ENCODE measurements around the gene PISD. TPM values are rescaled to one million over a fixed set of nuclear protein-coding genes. Genes with fewer than 3 reads are reported as not detected.
"Not testable (repeated sequence)": the region's sequence is repeated elsewhere in the genome, so short reads cannot be mapped to it uniquely, and the experiment has no call there.

The PISD gene
- total RNA-seq (10 to 100 TPM; 23.4 to 28.1 TPM), polyA plus RNA-seq (ENCODE audit: insufficient read length in 2 of 2) (10 to 100 TPM; 39.6 to 47.2 TPM)
- long read RNA-seq, donor 1, transcript PISD-209 (8 exons, 1,963 nt) = major isoform, 10 of 11 reads
- long read RNA-seq, donor 1, partial matches to known transcripts = 0 of 11 reads
- long read RNA-seq, donor 1, other reads (novel, unspliced or antisense) = 0 of 11 reads
- long read RNA-seq, donor 2, partial matches to known transcripts = 0 of 3 reads
- long read RNA-seq, donor 2, other reads (novel, unspliced or antisense) = 0 of 3 reads
- long read RNA-seq, donor 3, partial matches to known transcripts = 0 of 3 reads
- long read RNA-seq, donor 3, other reads (novel, unspliced or antisense) = 0 of 3 reads
- long read RNA-seq, donor 4, partial matches to known transcripts = 0 of 6 reads
- long read RNA-seq, donor 4, other reads (novel, unspliced or antisense) = 0 of 6 reads

GRCh38 chr22:31661851-31662667, at the start of gene PISD:
PISD (minus strand) TSS chr22:31662215; CDS start chr22:31662208, 7 bp downstream.
- Histone ChIP-seq H3K27ac (ENCODE audit: low read depth, low read length) (no peak within 1 kb of the TSS), H3K27me3 (ENCODE audit: control insufficient read depth, insufficient read depth, low read length) (no peaks in the 10 kb centered on the region), H3K4me3 (ENCODE audit: low read depth, low read length) (peak within 1 kb of the TSS; percentile 96), H3K4me1 (ENCODE audit: control insufficient read depth, insufficient read depth, low read length) (peaks cover 11% of the 10 kb centered on the region), H3K9me3 (ENCODE audit: control insufficient read depth, insufficient read depth, low read length) (no peaks in the 10 kb centered on the region), H3K36me3 (ENCODE audit: control insufficient read depth, insufficient read depth, low read length) (no peaks in the 10 kb centered on the region)
- WGBS (ENCODE audit: insufficient coverage) = 9% methylated on average over 48 of the region's 52 CpGs
- peak; percentile 92 to 99 (median 96) for DNase-seq (ENCODE audit: low read depth in 4 of 6, low spot score in 6 of 6)

DNA sequence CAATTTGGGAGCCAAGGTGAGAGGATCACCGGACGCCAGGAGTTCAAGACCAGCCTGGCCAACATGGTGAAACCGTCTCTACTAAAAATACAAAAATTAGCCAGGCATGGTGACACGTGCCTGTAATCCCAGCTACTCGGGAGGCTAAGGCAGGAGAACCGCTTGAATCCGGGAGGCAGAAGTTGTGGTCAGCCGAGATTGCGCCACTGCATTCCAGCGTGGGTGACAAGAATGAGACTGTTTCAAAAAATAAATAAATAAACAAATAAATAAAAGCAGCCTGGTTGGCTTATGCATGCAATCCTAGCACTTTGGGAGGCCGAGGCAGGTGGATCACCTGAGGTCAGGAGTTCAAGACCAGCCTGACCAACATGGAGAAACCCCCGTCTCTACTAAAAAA, 49.2 kb upstream of the PISD start:
- H3K27me3 ChIP-seq (ENCODE audit: control insufficient read depth, insufficient read depth, low read length); H3K27ac ChIP-seq (ENCODE audit: low read depth, low read length); H3K9me3 ChIP-seq (ENCODE audit: control insufficient read depth, insufficient read depth, low read length); H3K4me3 ChIP-seq (ENCODE audit: low read depth, low read length); DNase-seq (ENCODE audit: low read depth in 4 of 6, low spot score in 6 of 6); H3K4me1 ChIP-seq (ENCODE audit: control insufficient read depth, insufficient read depth, low read length): not testable (repeated sequence)
- H3K36me3 ChIP-seq (ENCODE audit: control insufficient read depth, insufficient read depth, low read length) = peaks cover 34% of the 10 kb centered on the region
- WGBS (ENCODE audit: insufficient coverage) = 100% methylated on average over 2 of the region's 12 CpGs

- Histone ChIP-seq H3K27me3 (ENCODE audit: control insufficient read depth, insufficient read depth, low read length) (no peaks in the 10 kb centered on the region), H3K27ac (ENCODE audit: low read depth, low read length) (no peak overlapping the region), H3K36me3 (ENCODE audit: control insufficient read depth, insufficient read depth, low read length) (peaks cover 60% of the 10 kb centered on the region), H3K4me1 (ENCODE audit: control insufficient read depth, insufficient read depth, low read length) (no peaks in the 10 kb centered on the region), H3K4me3 (ENCODE audit: low read depth, low read length) (no peak overlapping the region), H3K9me3 (ENCODE audit: control insufficient read depth, insufficient read depth, low read length) (no peaks in the 10 kb centered on the region)
- DNase-seq (ENCODE audit: low read depth in 4 of 6, low spot score in 6 of 6) = no peak
- no CpG with 5 or more reads among the region's 8 CpGs for WGBS (ENCODE audit: insufficient coverage)
Observed at GRCh38 chr22:31707519-31707918, 45.5 kb upstream of the PISD start.

DNA sequence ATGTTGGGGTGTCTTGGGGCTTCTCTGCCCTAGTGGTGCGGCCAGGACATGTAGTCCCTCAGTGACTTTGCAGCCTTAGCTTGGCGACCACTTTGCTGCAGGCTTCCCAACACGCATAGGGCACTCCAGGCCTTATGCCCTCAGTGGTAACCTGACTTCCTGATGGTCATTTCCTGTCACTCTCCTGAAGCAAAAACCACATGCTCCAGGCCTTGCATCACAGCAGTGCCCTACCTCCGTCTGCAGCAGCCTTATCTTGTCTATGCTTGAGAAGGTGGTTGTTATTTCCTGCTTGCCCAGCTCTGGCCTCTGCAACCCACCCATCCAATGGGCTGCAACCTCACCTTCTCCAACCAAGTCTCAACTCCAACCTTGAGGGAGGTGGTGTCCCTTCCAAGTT, 33.4 kb upstream of the PISD start:
- WGBS (ENCODE audit: insufficient coverage) = 98% methylated on average over 4 of the region's 4 CpGs
- H3K36me3 ChIP-seq (ENCODE audit: control insufficient read depth, insufficient read depth, low read length) = peaks cover 48% of the 10 kb centered on the region
- H3K27me3 ChIP-seq (ENCODE audit: control insufficient read depth, insufficient read depth, low read length) = no peaks in the 10 kb centered on the region
- no peak overlapping the region for H3K4me3 ChIP-seq (ENCODE audit: low read depth, low read length)
- no peaks in the 10 kb centered on the region for H3K9me3 ChIP-seq (ENCODE audit: control insufficient read depth, insufficient read depth, low read length)
- no peak for DNase-seq (ENCODE audit: low read depth in 4 of 6, low spot score in 6 of 6)
- no peaks in the 10 kb centered on the region for H3K4me1 ChIP-seq (ENCODE audit: control insufficient read depth, insufficient read depth, low read length)
- no peak overlapping the region for H3K27ac ChIP-seq (ENCODE audit: low read depth, low read length)

GRCh38 chr22:31694046-31694445, 32.0 kb upstream of the PISD start:
- not testable (repeated sequence) for DNase-seq (ENCODE audit: low read depth in 4 of 6, low spot score in 6 of 6); H3K4me1 ChIP-seq (ENCODE audit: control insufficient read depth, insufficient read depth, low read length); H3K4me3 ChIP-seq (ENCODE audit: low read depth, low read length); H3K27me3 ChIP-seq (ENCODE audit: control insufficient read depth, insufficient read depth, low read length); H3K9me3 ChIP-seq (ENCODE audit: control insufficient read depth, insufficient read depth, low read length); H3K27ac ChIP-seq (ENCODE audit: low read depth, low read length)
- peaks cover 57% of the 10 kb centered on the region for H3K36me3 ChIP-seq (ENCODE audit: control insufficient read depth, insufficient read depth, low read length)
- 97% methylated on average over 9 of the region's 11 CpGs for WGBS (ENCODE audit: insufficient coverage)

DNA sequence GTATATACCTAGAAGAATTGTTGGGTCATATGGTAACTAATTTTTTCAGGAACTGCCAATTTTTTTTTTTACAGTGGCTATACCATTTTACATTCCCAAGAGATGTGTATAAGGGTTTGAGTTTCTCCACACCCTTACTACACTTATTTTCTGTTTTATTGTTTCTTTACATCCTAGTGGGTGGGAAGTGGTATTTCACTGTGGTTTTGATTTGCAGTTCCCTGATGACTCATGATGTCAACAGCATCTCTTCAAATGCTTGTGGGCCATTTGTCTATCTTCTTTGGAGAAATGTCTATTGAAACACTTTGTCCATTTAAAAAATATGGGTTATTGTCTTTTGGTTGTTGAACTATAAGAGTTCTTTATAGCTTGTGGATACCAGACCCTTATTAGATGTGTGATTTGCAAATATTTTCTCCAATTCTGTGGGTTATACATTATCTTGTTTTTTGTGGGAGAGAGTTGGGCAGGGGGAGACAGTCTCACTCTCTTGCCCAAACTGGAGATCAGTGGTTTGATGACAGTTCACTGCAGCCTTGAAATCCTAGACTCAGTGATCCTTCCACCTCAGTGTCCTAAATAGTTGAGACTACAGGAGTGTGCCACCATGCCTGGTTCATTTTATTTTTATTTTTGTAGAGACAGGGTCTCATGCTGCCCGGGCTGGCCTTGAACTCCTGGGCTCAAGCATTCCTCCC, 30.3 kb upstream of the PISD start:
- WGBS (ENCODE audit: insufficient coverage) = no CpG with 5 or more reads among the region's 1 CpG
- Histone ChIP-seq H3K27ac (ENCODE audit: low read depth, low read length) (no peak overlapping the region), H3K4me1 (ENCODE audit: control insufficient read depth, insufficient read depth, low read length) (no peaks in the 10 kb centered on the region), H3K36me3 (ENCODE audit: control insufficient read depth, insufficient read depth, low read length) (peaks cover 55% of the 10 kb centered on the region), H3K4me3 (ENCODE audit: low read depth, low read length) (no peak overlapping the region), H3K27me3 (ENCODE audit: control insufficient read depth, insufficient read depth, low read length) (no peaks in the 10 kb centered on the region), H3K9me3 (ENCODE audit: control insufficient read depth, insufficient read depth, low read length) (no peaks in the 10 kb centered on the region)
- DNase-seq (ENCODE audit: low read depth in 4 of 6, low spot score in 6 of 6) = no peak

DNA sequence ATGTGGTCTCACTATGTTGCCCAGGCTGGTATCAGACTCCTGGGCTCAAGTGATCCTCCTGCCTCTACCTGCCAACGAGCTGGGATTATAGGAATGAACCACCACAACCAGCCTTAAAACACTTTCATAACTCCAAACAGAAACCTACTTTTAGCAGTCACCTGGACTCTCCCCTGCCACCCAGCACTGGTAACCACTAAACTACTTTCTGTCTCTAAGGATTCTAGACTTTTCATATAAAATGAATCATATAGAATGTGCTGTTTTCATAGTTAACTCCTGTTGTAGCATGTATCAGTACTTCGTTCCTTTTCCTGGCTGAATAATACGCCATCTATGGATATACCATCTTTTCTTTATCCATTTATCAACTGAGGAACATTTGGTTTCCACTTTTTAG, 29.4 kb upstream of the PISD start:
- peaks cover 54% of the 10 kb centered on the region for H3K36me3 ChIP-seq (ENCODE audit: control insufficient read depth, insufficient read depth, low read length)

DNA sequence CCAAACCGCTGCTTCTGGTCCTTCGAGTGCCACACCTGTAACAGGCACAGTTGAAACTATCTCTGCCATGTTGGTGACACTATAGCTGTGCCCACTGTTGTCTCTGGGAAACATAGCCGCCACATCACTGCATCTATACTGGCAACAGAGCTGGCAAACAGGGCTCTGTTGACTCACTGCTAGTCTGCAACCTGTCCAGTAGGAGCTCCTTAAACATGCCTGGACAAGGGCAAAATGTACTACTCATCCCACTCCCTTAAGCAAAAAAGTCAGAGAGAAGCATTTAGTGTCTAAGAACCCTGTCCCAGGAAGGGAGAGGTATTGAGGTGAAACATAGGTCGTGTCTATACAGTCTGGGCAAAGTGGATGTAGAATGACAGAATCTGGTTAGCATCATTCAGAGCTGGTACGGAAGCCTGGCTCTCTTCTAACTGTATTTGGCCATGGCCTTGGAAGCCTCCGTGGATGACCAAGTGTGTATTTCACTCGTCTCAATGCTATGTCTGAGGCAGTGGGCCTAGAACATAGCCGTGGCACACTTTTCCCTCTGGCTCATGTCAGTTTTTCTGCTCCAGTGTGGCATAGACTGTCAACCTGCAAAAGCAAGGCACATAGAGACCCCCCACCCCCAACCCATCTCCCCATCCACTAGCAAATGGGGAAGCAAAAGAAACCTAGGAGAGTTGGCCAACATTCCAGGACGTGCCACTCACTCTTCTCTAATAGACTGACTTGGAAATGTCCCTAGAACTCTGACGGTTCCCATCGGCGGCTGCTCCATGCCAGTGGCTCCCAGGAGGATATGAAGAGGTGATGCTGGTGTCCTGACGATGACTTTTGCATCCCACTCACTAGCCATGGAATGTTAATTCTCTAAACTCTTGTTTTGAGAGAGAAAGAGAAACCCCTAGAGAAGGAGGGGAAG, 21.4 kb upstream of the PISD start:
- peaks cover 44% of the 10 kb centered on the region for H3K36me3 ChIP-seq (ENCODE audit: control insufficient read depth, insufficient read depth, low read length)

More for the DNA sequence above, 29.4 kb upstream of the PISD start:
- no CpG with 5 or more reads among the region's 3 CpGs for WGBS (ENCODE audit: insufficient coverage)
- Histone ChIP-seq H3K9me3 (ENCODE audit: control insufficient read depth, insufficient read depth, low read length) (no peaks in the 10 kb centered on the region), H3K4me1 (ENCODE audit: control insufficient read depth, insufficient read depth, low read length) (no peaks in the 10 kb centered on the region), H3K4me3 (ENCODE audit: low read depth, low read length) (no peak overlapping the region), H3K27me3 (ENCODE audit: control insufficient read depth, insufficient read depth, low read length) (no peaks in the 10 kb centered on the region), H3K27ac (ENCODE audit: low read depth, low read length) (no peak overlapping the region)
- DNase-seq (ENCODE audit: low read depth in 4 of 6, low spot score in 6 of 6) = no peak

DNA sequence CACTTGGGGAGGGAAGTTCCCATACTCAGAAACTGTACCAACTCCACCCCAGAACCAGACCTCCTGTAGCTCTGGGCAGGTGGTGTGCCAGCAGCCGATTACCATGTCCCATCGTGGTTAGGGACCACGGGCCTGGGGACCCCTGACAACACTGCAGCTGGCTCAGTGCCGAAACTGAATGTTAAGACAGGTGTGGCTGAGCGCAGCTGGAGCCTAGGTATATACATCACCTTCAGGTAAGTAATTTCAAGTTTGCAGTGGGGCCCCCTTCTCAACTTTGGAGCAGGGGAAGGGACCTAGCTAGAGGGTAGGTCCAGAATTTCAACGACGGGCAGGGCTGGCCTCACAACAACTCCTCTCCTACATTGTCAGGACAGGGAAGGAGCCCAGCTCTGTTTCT, 20.7 kb upstream of the PISD start:
- no peak for DNase-seq (ENCODE audit: low read depth in 4 of 6, low spot score in 6 of 6)
- H3K9me3 ChIP-seq (ENCODE audit: control insufficient read depth, insufficient read depth, low read length) = no peaks in the 10 kb centered on the region
- peaks cover 5% of the 10 kb centered on the region for H3K4me1 ChIP-seq (ENCODE audit: control insufficient read depth, insufficient read depth, low read length)
- H3K27ac ChIP-seq (ENCODE audit: low read depth, low read length) = no peak overlapping the region
- no peak overlapping the region for H3K4me3 ChIP-seq (ENCODE audit: low read depth, low read length)
- 92% methylated on average over 6 of the region's 7 CpGs for WGBS (ENCODE audit: insufficient coverage)
- no peaks in the 10 kb centered on the region for H3K27me3 ChIP-seq (ENCODE audit: control insufficient read depth, insufficient read depth, low read length)
- H3K36me3 ChIP-seq (ENCODE audit: control insufficient read depth, insufficient read depth, low read length) = peaks cover 42% of the 10 kb centered on the region

More for the DNA sequence above, 21.4 kb upstream of the PISD start:
- Histone ChIP-seq H3K27me3 (ENCODE audit: control insufficient read depth, insufficient read depth, low read length) (no peaks in the 10 kb centered on the region), H3K4me1 (ENCODE audit: control insufficient read depth, insufficient read depth, low read length) (peaks cover 5% of the 10 kb centered on the region), H3K27ac (ENCODE audit: low read depth, low read length) (no peak overlapping the region), H3K9me3 (ENCODE audit: control insufficient read depth, insufficient read depth, low read length) (no peaks in the 10 kb centered on the region), H3K4me3 (ENCODE audit: low read depth, low read length) (no peak overlapping the region)
- 97% methylated on average over 8 of the region's 13 CpGs for WGBS (ENCODE audit: insufficient coverage)
- no peak for DNase-seq (ENCODE audit: low read depth in 4 of 6, low spot score in 6 of 6)

Measured in spinal cord (tissue), 10 donors.